NCI-H1105 treated with DMSO at 0.1 percent for 48 hours (cell line): ENCODE results near the gene CNOT6.

Experiments used
- DNase-seq: peaks from one replicate; lab custom pipeline; 2025; lab: John Stamatoyannopoulos, UW

Gene CNOT6

DNA sequence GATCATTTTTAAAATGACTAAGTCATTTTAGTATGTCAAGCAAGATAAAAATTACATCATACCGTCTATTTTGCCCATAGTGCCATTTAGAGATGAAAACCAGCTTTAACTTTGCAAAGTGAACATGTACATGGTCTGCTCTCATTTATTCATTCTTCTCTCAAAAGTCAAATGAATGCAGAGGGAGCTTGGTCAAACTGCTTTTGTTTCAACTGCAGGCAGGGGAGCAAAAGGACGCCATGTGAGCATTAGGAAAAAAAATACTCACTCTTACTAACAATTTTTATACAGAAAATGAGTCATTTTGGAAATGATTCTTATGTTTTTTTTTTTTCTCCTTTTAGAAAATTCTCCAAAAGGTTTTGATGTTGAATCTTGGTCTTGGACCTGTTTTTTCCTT is 81.4 kb downstream of the CNOT6 start:
- no peak for DNase-seq

DNA sequence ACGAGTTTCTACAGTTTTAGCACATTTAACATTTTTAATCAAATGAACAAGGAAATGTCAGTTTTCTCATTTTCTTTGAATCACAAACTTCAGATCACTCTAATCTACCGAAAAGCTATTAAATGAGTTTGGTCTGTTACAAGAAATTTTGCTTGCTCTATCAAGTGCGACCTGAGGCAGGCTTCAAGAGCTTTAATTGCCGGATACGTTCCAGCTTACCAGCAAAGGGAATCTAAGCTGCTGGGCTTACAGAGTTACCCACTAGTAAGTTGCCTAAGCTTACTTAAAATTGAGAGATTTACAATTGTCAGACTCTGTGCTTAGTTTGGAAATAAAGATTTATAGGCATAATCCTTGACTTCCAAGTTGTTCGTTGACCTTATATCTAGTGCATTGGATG is 86.5 kb downstream of the CNOT6 start:
- DNase-seq, result no peak

DNA sequence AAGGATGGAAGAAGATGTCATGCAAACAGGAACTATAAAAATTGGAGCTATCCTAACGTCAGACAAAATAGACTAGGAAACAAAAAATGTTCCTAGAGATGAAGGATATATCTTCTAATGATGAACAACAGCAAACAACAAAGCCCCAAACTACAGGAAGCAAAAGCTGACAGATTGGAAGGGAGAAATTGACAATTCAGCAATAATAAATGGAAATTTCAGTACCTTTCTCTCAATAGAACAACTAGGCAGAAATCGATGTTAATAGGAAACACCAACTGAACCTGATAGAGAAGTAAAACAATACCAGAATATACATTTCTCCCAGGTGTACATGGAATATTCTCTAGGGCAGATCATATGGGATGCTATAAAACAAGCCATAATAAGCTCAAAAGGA is 89.6 kb downstream of the CNOT6 start:
- DNase-seq, result no peak

DNA sequence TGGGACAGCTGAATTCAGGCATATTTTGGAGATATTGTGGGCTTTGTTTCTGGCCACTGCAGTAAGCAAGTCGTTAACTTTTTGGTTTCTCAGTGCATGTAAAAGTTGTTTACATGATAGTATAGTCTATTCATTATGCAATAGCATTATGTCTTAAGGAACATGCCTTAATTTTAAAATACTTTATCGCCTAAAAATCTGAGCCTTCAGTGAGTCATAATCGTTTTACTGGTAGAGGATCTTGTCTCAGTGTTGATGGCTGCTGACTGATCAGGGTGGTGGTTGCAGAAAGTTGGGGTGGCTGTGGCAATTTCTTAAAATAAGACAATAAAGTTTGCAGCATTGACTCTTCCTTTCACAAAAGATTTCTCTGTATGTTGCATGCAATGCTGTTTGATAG is 92.0 kb downstream of the CNOT6 start:
- no peak for DNase-seq

DNA sequence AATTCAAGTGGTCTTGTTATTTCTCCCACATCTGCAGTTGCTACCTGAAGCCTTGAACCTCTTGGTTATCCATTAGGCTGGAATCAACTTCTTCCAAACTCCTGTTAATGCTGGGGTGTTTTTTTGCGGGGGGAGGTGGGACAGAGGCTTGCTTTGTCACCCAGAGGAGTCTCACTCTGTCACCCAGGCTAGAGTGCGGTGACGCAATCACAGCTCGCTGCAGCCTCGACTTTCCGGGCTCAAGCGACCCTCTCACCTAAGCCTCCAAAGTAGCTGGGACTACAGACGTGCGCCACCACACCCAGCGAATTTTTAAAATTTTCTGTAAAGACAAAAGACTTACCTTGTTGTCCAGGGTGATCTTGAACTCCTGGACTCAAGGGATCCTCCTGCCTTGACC is 92.7 kb downstream of the CNOT6 start:
- DNase-seq, result no peak

DNA sequence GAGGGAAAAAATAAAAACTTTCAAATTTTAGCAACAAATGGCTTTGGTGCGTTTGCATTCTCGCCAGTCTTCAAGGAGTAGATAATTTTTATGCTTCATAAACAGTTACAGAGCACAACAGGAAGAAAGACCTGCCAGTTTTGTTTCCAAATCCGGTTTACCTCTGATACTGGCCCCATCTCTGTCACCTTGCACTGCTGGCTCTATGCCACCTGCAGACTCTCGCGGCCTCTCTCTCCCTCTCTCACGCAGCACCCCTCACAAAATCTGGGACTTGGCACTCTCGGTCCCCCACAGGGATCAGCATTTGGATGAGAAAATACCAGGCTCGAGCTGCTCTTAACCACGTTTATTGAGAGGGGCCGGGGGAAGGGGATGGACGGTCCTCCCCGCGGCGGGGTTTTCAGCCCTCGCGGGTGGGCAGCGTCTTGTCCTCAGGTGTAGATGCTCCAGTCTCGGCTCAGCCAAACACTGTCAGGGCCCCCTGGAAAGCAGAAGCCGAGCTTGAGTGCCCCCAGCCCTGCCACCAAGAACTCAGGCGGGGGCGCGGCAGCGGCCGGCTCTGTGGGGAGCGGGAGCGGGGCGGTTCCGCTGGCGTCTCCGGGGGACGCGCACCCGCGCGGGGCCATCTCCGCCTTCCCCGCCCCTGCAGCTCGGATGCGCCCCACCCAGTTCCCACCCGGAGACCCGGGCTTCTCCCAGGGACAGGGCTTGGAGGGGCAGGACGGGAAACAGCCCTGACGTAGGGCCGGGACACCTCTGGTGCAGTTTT is 95.8 kb downstream of the CNOT6 start:
- no peak for DNase-seq

DNA sequence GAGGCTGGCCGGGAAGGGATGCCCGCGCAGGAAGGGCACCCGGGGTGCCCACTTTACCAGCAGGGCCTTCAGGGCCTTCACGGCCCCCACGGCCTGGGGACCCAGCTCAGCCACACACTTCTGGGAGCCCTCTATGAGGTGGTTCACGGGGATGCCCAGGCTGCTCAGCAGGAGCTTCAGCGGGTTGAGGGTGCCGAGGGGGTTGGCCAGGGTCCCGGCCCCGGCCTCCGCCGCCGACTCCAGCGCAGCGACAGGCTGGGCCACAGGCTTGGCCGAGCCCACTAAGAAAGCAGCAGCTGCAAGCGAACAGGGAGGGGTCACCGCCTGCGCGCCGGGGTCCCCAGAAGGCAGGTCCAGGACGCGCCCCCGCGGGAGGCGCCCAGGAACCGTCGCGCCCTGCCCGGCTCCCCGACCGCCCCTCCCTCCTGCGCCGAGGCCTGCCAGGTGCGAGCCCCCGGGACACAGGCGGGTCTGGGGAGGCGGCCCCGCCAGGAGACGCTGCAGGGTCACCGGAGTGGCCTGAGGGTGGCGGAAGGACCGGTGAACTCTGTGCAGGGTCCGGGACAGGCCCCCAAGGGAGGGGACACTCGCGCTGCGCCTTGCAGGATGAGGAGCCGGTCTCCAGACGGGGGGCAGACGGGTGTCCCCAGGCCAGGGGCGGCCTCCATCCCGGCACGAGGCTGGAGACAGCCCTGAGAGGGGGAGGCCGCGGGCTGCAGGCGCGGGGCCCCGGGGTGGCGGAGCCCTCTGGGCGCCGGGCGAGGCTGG is 96.5 kb downstream of the CNOT6 start:
- DNase-seq, result no peak

DNA sequence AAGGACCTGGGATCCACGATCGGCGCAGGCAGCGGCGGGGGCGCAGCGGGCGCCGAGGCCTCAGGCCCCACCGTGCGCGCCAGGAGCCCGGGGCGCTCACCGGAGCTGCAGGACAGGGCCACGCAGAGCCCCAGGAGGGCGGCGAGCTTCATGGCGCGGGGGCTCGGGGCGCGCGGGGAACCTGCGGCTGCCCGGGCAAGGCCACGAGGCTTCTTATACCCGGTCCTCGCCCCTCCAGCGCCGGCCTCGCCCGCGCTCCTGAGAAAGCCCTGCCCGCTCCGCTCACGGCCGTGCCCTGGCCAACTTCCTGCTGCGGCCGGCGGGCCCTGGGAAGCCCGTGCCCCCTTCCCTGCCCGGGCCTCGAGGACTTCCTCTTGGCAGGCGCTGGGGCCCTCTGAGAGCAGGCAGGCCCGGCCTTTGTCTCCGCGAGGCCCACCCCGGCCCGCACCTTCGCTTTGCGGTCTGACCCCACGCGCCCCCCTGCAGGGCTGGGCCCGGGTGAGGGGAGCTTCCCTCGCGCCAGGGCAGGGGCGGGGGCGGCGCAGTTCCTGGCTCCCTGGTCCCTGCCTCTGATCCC is 97.2 kb downstream of the CNOT6 start, which contains the start of gene SCGB3A1:
Gene SCGB3A1 (minus strand): TSS at position 189 of the 577 bp plus-strand sequence. CDS start 37 bp downstream, at position 152.
- no peak for DNase-seq

DNA sequence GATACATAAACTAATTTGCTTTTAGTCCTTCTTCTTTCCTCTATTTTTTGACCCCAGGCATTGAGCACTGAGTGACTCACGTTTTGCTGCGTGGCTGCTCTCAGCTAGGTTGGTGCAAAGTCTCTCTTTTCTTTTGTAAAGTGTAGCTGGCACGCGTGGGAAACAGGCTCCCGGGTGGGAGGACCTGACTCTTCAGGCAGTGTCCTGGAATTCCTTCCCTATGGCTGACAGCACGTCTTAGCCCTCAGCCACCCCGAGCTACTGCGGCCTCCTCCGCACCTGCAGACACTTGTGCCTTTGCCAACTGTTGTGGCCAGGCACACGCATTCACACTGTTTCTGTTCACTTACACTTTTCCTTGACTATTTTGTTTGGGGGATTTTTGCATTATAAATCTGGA is 98.0 kb downstream of the CNOT6 start:
- no peak for DNase-seq

DNA sequence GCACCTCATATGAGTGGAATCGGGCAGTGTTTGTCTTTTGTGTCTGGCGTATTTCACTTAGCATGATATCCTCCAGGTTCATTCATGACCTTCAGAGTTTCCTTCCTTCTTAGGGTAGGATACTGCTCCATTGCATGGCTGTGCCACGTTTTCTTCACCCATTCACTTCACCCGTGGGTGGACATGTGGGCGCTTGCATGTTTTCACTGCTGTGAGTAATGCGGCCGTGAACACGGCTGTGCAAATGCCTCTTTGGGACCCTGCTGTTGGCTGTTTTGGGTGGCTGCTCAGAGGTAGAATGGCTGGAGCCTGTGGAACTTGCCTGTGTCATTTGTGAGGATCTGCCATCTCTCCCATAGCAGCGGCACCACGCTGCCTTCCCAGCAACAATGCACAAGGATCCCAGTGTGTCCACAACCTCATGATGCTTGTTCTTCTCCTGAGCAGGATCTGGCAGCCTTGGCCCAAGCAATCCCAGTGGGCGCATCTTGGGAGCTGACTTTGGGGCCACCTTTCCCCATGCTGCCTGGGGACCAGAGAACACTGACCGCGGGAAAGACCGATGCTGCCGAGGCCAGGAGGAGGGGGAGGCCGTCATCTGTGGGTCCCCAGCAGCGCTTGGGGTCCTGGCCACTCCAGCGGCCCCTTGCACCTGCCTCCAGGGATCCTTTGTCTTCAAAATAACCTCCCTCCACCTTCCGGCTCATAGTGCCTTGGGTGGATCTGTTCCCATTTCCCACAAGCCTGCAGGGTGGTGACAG is 99.4 kb downstream of the CNOT6 start:
- DNase-seq, result no peak

DNA sequence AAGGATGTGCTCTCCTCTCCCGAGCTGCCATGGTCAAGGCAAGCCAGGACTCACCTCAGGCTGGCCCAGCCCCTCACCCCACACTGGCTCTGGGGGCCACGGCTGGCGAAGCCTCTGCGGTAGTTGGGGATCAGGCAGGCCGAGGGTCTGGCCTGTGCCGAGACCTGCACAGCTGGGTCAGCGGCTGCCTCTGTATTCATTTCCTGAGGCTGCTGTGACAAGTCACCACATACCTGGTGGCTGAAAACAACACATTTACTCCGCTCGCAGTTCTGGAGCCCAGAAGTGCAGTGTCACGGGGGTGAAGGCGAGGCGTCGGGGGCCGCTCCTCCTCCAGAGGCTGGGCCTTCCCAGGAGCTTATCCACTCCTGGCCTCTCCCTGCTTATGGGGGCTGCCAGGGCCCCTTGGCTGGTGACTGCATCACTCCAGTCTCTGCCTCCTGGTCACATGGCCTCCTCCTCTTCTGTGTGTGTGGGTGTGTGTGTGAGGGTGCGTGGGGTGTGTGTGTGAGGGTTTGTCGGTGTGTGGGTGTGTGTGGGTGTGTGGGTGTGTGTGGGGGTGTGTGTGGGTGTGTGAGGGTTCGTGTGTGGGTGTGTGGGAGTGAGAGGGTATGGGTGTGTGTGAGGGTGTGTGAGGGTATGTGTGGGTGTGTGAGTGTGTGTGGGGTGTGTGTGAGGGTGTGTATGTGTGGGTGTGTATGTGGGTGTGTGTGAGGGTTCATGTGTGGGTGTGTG is 100.3 kb downstream of the CNOT6 start:
- no peak for DNase-seq

DNA sequence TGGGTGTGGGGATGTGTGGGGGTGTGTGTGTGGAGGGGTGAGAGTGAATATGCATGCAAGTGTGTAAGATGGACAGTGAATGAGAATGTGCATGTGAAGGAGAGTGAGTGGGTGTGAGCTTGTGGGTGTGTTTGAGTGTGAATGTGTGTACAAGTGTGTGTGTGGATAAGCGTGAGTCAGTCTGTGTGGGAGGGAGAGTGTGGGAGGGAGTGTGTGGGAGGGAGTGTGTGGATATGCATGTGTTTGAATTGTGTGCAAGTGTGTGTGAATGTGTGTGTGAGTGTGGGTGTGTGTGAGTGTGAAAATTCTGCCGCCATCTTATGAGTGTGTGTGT is 100.8 kb downstream of the CNOT6 start:
- DNase-seq, result no peak

DNA sequence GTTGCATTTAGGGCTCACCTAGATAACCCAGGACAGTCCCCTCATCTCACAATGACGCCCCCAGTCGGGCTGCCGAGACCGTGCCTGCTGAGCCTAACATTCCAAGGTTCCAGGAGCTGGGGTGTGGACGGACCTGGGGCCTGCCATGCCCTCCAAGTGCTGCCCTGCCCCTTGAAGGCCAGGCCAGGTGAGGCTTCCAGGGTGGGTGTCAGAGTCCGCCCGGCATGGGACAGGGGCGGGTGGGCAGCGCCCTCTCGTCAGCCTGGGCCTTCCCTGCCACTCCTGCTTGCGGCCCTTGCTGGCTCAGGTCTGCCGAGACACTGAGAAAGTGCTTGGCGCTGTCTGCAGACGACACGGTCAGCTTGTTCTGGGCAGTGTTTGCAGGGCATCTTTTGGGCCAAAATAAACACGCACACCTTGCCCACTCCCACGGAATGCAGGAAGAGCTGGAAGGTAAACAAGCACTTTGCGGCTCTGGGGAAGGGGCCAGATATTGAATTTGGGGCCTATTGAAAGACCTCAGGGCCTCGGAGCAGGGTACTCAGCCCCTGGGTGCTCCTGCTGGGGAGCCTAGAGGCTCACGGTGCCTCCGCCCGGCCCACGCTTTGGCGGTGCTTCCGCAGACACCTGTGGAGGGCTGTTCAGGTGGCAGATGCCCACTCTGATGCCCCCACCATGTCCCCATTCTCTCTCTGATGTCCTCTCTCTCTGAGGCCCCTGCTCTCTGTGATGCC is 101.4 kb downstream of the CNOT6 start:
- DNase-seq, result no peak

DNA sequence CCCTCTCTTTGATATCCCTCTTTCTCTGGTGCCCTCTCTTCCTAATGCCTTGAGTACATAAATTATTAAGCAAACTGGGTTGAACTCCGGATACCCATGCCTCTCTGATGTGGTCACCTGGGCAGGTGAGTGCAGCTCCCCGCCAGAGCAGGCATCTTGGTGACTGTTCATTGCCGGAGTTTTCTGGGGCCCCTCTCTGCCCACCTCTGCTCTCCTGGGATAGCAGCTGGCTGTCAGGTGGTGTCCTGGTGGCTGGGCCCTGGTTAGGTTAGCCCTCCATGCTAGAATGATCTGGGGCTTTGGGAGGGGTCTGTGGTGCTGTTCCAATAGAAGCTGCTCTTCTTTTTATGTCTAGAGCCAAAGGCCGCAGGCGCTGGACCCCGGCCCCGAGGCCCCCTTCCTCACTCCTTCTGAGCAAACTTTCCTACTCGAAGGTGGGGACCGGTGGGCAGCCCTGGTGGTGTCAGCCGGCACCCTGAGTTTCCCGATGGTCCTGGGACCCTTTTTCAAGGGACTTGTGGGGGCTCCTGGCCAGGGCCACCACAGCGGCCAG is 102.0 kb downstream of the CNOT6 start:
- no peak for DNase-seq

DNA sequence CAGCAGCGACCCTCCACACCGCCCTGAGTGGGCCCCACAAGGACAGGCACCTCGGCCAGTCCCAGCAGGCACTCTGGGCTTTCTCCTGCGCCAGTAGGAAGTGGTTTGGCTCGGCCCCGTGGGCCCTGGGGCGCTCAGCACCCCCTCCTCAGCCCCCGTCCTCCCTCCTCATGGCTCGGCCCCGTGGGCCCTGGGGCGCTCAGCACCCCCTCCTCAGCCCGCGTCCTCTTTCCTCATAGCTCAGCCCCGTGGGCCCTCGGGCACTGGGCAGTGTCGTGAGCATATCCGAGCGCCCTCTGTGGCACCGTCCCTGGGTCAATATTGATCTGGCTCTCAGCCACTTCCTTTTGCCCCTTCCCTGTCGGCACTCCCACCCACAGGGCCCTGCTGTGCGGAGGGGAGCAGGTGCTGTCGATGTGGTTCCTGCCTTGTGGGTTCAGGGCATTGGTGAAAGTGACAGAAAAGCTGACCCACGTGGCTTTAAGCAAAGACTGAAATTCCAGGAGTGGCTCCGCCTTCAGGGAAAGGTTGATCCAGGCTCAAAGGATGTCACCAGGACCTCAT is 102.6 kb downstream of the CNOT6 start:
- no peak for DNase-seq

DNA sequence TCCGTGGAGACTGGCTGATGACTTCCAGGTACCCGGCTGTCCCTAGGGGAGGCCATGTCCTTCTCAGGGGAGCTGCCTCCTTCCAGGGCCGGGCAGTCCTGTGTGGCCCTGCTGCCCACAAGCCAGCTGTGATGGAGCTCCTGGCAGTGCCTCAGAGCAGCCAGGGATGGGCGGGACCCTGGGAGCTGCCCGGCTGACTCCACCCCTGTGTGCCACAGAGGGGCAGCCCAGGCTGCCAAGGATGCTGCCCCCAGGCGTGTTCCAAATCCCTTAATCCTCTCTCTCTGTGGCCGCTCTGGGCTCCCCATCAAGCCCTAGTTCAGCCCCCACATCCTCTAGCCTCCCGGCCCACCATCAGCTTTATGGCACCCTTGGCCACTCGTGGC is 104.1 kb downstream of the CNOT6 start:
- no peak for DNase-seq

DNA sequence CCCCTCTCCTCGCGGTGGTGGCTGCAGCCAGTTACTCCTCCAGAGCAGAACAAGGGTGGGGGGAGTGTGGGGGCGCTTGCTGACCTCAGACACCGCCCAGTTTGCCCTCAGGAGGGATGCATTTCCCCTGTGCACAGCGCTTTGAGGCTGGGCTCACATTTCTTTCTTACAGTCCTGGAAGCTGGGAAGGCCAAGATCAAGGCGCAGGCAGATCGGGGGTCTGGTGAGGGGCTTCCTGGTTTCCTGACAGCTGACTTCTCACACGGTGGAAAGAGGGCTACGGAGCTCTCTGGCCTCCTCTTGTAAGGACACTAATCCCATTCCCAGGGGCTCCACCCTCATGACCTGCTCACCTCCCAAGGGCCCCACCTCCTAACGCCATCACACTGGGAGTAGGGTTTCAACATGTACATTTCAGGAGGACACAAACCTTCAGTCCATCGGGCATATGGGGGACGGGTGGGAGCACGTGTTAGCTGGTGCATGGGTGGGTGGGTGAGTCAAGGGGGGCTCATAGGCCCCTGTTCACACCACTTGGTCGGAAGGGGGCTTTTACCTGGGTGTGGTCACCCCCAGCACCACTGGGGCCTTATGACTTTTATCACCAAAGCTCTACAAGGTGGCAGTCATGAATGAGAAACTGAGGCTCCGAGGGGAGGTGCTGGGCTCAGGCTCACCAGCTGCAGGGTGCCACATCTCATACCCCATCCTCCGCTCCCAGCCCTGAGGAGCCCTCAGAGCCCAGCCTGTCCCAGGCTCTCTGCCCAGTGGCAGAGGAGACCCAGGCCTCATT is 104.8 kb downstream of the CNOT6 start:
- no peak for DNase-seq

DNA sequence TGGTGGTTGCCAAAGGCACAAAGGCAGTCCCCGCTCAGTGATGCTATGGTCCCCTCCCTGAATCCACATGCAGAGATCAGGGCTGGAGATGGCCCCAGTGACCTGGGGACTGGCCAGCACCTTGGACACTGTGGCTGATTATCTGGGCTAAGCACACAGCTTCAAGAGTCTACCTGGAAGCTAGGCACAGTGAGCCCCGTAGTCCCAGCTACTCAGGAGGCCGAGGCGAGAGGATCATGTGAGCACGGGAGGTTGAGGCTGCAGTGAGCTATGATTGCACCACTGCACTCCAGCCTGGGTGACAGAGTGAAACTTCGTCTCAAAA is 105.4 kb downstream of the CNOT6 start:
- no peak for DNase-seq

DNA sequence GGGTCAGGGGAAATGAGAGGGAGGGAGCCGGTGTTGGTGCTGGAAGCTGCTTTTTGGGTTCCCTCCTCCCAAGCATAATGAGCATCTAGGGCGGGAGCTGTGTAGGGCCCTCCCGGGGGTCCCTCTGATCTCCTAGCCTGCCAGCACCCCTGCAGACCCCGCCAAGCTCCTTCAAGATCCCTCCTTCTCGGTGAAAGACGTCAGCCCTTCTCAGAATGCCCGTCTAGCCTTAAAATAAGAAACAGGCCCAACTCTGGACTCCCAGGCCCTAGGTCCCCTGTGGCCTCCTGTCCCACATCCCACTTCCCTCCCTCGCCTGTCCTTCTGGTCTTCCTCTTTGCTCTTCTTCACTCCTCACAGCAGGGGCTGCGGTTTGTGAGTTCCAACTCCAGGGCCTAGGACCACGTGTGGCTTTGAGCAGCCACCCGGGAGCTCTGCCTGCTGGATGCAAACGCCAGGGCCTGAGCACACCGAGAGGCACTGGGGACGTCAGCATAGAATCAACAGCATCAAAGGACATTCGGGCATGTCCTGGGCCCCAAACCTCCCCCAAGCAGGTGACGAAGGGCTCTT is 105.9 kb downstream of the CNOT6 start:
- no peak for DNase-seq
